Measurements from ENCODE around the gene TANGO2.
A peak's percentile ranks its signal among the peaks of the same experiment; 100 is the strongest.

The TANGO2 gene

GRCh38 chr22:20013382-20013871 is 7.5 kb upstream of the TANGO2 start:
- peak; percentile 55 for DNase-seq

GRCh38 chr22:20014526-20015186 is 6.3 kb upstream of the TANGO2 start:
- DNase-seq, result no peak

DNA sequence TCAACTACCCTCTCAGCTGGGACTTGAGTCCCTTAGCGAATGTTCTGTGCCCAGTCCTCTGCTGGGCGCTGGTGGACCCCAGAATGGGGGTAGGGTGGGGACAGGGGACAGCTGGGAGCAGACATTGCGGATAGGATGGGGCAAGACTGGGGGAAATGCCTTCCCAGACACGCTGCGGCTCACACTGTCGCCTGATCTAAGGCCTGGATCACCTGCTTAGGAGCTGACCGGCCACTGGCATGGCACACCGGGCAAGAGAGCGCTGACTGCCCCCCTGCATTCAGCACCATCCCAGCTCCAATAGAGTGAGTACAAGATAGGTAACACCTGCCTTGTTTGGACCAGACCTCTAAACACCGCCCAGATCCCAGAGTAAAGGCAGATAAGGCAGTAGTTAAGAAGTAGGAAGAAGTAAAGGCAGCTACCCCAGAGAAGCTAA is 5.7 kb upstream of the TANGO2 start:
- no peak for DNase-seq

GRCh38 chr22:20015971-20016733 is 4.8 kb upstream of the TANGO2 start:
- DNase-seq, result peak; percentile 39

DNA sequence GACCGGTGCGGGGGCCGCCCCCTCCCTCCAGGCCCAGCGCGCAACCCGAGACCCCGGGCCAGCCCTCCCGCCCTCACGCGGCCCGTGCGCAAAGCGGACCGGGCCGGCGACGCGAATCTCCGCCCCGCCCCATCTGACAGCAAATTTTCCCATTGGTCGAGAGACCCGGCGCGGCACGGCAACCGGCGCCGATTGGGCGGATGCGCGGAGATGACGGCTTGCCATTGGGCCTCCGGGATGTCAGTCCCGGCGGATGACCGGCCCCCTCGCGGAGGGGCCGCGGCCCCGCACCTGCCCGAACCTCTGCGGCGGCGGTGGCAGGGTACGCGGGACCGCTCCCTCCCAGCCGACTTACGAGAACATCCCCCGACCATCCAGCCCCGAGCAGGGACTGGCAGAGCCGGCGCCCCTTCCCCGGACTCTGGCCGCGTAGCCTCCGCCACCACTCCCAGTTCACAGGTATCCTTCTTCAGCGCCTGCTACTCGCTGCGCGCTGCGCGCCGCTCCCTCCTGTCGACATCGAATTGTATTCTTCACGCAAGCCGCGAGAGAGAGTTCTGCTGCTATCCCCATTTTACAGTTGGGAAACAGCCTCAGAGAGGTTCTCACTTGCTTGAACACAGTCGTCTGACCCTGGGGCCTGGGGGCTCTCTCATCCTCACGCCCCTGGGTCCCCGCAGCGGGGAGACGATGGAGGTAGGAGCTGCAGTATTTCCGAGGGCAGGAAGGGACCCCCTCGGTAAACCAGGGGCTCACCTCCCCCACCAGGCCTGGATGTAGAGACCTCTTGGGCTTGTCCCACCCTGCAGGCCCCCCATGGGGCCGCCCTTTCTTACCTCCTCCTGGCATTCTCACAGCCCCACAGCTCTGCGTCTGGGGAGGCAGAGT is 3.9 kb upstream of the TANGO2 start, which contains the start of gene ARVCF:
Gene ARVCF (minus strand): TSS at position 90 of the 888 bp plus-strand sequence. CDS start 26,029 bp downstream, outside the sequence.
- peak; percentile 93 for DNase-seq

- DNase-seq, result no peak
Measured at GRCh38 chr22:20017622-20017958, 3.3 kb upstream of the TANGO2 start.

DNA sequence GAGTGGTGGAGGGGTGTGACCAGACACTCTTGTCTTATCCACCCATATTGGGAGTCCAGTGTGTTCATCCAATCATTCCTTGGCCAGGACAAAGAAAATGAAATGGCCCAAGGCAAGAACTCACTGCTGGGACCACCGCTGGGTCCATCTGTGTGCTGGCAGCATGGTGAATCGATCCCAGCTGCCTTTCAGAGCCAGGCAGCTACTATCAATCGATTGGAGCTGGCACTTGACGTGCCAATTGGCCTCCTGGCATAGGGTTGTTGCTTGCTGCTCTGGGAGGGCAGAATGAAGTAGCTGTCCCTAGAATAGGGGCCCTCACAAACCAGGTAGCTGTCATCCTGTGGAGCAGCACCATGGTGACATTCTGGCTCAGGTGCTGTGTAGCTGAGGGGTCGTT is 2.9 kb upstream of the TANGO2 start:
- no peak for DNase-seq

GRCh38 chr22:20019661-20020532 is 1.0 kb upstream of the TANGO2 start:
- DNase-seq, result no peak

DNA sequence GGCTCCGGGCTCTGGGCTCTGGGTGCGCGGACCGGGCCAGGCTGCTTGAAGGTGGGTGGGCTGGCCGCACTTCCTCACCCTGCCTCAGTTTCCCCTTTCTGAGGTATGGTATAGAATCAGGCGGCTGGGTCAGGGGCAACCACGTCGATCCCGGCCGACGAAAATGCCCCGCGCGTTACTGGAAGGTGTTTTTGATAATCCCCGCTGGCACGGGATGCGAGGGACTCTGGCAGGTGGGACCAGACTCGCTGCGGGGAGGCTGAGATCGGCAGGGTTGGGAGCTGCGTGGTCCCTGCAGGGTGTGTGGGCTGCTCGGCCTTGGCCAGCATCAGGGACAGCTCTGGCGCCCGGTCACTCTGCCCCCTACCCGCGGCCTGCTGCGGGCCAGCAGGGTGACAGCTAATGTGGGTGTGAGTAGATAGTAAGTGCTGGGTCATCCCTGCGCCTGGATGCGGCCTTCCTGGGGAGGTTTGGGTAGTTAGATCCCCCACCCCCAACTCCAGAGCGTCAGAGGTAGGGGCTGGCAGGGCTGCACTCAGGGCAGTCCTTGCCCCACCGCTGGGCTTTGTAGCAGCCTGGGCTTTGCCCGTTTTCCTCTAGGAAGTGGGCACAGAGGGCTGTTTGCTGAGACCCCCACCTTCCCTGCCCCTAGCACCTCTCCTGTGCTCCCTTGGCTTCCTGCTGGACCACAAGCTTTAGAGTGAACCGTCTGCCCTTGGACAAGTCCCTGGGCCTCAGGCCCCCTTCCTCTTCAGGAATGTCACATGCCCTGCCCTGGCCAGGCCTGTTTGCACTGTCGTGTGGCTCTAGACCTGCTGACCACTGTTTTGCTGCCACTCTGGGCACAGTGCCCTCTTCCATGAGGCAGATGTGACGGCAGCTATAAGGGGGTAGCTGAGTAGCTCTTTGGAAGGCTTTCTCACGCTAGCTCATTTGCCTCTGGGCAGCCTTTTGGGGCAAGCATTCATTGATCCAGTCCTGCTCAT is 579 bp downstream of the TANGO2 start:
- DNase-seq, result no peak

- DNase-seq, result no peak
Measured at GRCh38 chr22:20022231-20022977, 1.5 kb downstream of the TANGO2 start.

GRCh38 chr22:20022978-20023613 is 2.2 kb downstream of the TANGO2 start:
- DNase-seq, result no peak

GRCh38 chr22:20024225-20024624 is 3.3 kb downstream of the TANGO2 start:
- DNase-seq, result no peak

DNA sequence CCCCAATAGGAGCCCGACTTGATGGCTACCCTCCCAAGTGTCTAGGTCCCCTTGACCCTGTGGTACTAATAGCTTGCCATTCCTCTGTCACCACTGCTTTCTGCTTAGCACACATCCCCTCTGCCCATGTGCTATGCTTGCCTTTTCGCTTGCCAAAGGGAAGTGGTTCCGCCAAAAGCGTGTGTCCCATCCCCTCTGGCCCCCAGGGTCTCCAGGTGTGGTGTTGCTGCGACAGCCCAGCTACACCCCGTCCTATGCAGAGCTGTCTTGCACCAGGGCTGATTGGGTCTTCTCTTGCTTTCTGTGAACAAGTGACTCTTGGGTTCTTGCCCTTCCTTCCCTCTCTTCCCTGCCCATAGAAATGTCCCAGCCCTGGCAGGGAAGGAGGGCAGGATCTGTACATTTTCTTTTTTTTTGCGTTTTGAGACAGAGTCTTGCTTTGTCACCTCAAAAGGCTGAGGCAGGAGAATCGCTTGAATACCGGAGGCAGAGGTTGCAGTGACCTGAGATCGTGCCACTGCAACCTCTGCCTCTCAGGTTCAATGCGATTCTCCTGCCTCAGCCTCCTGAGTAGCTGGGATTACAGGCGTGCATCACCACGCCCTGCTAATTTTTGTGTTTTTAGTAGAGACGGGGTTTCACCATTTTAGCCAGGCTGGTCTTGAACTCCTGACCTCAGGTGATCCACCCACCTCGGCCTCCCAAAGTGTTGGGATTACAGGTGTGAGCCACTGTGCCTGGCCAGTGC is 3.9 kb downstream of the TANGO2 start:
- DNase-seq, result no peak

DNA sequence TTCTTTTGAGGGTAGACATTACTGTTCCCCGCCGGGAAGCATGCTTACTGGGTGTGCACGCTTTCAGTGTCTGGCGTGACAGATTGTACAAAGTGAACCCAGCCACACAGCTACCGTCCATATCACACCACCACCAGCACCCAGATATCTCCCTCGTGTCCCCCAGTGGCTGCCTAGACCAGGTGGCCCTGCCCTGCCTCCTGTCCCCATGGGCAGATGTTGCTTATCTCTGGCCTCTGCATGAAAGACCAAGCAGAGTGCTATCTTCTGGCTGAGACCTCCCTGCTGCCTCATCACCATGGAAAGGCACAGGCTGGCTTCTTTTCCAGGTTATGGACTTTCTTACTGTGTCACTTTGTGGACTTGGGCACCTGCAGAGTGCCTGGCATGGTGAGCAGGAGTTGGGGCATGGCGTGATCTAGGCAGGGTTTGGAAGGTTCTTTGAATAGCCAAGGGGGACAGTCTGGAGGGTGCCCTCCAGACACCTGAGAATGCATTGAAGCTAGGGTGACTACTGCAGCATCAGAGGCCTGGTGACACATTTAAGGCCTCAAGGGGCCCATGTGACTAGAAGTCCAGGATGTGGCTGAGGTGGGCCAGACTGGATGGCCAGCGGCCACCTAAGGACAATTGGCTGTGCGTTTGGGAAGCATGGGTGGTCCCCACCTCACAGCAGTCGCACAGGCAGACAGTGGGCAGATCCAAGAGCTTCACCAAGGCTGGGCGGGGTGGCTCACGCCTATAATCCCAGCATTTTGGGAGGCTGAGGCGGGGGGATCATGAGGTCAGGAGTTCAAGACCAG is 4.7 kb downstream of the TANGO2 start:
- DNase-seq, result no peak

DNA sequence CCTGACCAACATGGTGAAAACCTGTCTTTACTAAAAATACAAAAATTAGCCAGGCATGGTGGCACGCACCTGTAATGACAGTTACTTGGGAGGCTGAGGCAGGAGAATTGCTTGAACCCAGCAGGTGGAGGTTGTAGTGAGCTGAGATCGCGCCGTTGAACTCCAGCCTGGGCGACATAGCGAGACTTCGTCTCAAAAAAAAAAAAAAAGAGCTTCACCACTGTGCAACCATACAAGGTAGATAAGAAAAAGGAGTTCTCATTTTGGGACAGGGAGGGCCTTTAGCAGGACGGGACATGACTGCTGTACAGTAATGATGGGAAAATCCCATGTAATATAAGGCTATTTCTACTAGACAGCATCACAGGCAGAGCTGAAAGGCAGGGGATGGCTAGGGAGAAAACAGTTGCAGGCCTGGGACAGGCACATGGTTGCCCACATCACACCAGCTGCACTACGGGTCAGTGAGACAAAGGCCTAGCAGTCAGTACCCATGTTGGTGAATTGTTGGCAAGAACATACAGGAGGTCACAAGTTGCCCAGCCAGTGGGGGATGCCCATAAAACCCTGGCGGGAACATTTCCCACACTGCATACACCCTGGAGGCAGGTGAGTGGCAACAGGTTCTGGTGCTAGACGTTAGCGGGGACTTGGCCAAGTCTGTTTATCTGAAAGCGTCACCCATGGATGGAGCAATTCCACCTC is 5.4 kb downstream of the TANGO2 start:
- DNase-seq, result no peak

GRCh38 chr22:20026996-20027601 is 6.2 kb downstream of the TANGO2 start:
- no peak for DNase-seq

Data from CD4-positive, alpha-beta T cell treated with Interleukin-6 for 4 hours (primary cell).